ENCODE data around the gene EML6. TPM values are rescaled to one million over a fixed set of nuclear protein-coding genes. Genes with fewer than 3 reads are reported as not detected.

EML6 gene
- total RNA-seq, 1 experiment from 2014 or later, result 1.5 TPM

- no peaks in the 10 kb centered on the region for H3K27me3 Mint-ChIP-seq (ENCODE audit: low read depth)
- no peak for DNase-seq
- H3K9ac ChIP-seq (ENCODE audit: extremely low read depth, insufficient read length, low read length), result no peak overlapping the region
- no peaks in the 10 kb centered on the region for H3K23me2 ChIP-seq (ENCODE audit: insufficient read length, low read depth, low read length, poor library complexity, severe bottlenecking)
- H4K20me1 ChIP-seq (ENCODE audit: control insufficient read depth, insufficient read depth, insufficient read length), result no peaks in the 10 kb centered on the region
- H2BK5ac ChIP-seq (ENCODE audit: insufficient read length, low read length), result no peak overlapping the region
- H3T11ph ChIP-seq (ENCODE audit: low read length), result no peak overlapping the region
- no peak overlapping the region for H3K4me3 Mint-ChIP-seq
- H3K4me1 Mint-ChIP-seq, result no peaks in the 10 kb centered on the region
- TF ChIP-seq, protein P1, sequence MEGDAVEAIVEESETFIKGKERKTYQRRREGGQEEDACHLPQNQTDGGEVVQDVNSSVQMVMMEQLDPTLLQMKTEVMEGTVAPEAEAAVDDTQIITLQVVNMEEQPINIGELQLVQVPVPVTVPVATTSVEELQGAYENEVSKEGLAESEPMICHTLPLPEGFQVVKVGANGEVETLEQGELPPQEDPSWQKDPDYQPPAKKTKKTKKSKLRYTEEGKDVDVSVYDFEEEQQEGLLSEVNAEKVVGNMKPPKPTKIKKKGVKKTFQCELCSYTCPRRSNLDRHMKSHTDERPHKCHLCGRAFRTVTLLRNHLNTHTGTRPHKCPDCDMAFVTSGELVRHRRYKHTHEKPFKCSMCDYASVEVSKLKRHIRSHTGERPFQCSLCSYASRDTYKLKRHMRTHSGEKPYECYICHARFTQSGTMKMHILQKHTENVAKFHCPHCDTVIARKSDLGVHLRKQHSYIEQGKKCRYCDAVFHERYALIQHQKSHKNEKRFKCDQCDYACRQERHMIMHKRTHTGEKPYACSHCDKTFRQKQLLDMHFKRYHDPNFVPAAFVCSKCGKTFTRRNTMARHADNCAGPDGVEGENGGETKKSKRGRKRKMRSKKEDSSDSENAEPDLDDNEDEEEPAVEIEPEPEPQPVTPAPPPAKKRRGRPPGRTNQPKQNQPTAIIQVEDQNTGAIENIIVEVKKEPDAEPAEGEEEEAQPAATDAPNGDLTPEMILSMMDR (conservative IDR thresholded peaks at IDR 0.05), result no peak
- H2BK120ac ChIP-seq (ENCODE audit: low read depth, low read length, poor library complexity, severe bottlenecking), result no peak overlapping the region
- H2BK20ac ChIP-seq (ENCODE audit: low read depth, low read length, poor library complexity, severe bottlenecking), result no peak overlapping the region
- H4K5ac ChIP-seq (ENCODE audit: insufficient read length, low read depth, low read length), result no peak overlapping the region
- H2AFZ ChIP-seq (ENCODE audit: low read length), result no peak overlapping the region
- H3K23ac ChIP-seq (ENCODE audit: insufficient read length, low read depth, low read length), result no peak overlapping the region
- H3K79me1 ChIP-seq (ENCODE audit: insufficient read depth, low read depth, low read length, poor library complexity, severe bottlenecking), result no peaks in the 10 kb centered on the region
- no peaks in the 10 kb centered on the region for H3K27me3 ChIP-seq (ENCODE audit: insufficient read depth, low read length)
- no peak overlapping the region for H3K27ac Mint-ChIP-seq
- H3K18ac ChIP-seq (ENCODE audit: insufficient read length, low read depth, low read length), result no peak overlapping the region
- no peak overlapping the region for H2AK5ac ChIP-seq (ENCODE audit: insufficient read length, low read length)
- no peaks in the 10 kb centered on the region for H3K36me3 Mint-ChIP-seq (ENCODE audit: insufficient read depth in 1 of 3, low read depth in 3 of 3)
- H2BK15ac ChIP-seq (ENCODE audit: low read depth, low read length), result no peak overlapping the region
- no CpG with 5 or more reads among the region's 7 CpGs for WGBS (ENCODE audit: extremely low coverage, insufficient read length, low lambda C conversion rate)
- no peak overlapping the region for H2BK12ac ChIP-seq (ENCODE audit: insufficient read length, low read depth, low read length)
- H3K4me1 ChIP-seq (ENCODE audit: insufficient read depth, low read length), result no peaks in the 10 kb centered on the region
- no peak overlapping the region for H3K4me2 ChIP-seq (ENCODE audit: insufficient read depth, insufficient read length, low read length)
- H3K14ac ChIP-seq (ENCODE audit: insufficient read depth, low read length), result no peak overlapping the region
- H3K9me3 ChIP-seq (ENCODE audit: control insufficient read depth, low read depth, low read length), result no peaks in the 10 kb centered on the region
- no peak overlapping the region for H3K56ac ChIP-seq (ENCODE audit: insufficient read length, low read depth, low read length)
- no peak overlapping the region for H4K8ac ChIP-seq (replicated peaks; ENCODE audit: insufficient read length, low read depth, low read length)
- no peak overlapping the region for H3K4ac ChIP-seq (ENCODE audit: low read depth, low read length)
- no peak overlapping the region for H4K91ac ChIP-seq (ENCODE audit: insufficient read length, low read depth, low read length)
- no peaks in the 10 kb centered on the region for H3K9me3 Mint-ChIP-seq
- no peak overlapping the region for H3K27ac ChIP-seq (ENCODE audit: insufficient read length, low read depth, low read length)
- H3K79me2 ChIP-seq (ENCODE audit: insufficient read depth, low read length), result no peaks in the 10 kb centered on the region
Measured at GRCh38 chr2:54898456-54899226, 175.2 kb downstream of the EML6 start.
